Amygdala (tissue), 56 donors: ENCODE data around the gene RNF213.
A peak's percentile ranks its signal among the peaks of the same experiment; 100 is the strongest.

Experiments used
- DNase-seq, 56 donors: peaks; one replicate each; lab custom pipeline; 2025; lab: John Stamatoyannopoulos, UW

The RNF213 gene

DNA sequence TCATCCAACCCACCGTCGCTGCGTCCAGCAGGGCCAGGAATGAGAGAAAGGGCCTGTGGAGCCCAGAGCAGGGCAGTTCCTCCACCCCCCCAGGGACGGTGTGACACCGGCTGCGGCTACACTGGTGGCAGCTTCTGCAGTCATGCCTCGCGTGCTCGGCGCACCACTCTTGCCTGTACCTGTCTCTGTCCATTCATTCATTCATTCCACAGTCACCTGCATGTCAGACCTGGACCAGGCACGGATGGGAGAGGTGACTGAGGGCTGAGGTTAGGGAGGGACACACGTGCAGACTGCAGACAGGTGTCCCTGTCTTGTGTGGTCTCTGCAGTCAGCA, 181.6 kb downstream of the RNF213 start:
- DNase-seq, result no peak

DNA sequence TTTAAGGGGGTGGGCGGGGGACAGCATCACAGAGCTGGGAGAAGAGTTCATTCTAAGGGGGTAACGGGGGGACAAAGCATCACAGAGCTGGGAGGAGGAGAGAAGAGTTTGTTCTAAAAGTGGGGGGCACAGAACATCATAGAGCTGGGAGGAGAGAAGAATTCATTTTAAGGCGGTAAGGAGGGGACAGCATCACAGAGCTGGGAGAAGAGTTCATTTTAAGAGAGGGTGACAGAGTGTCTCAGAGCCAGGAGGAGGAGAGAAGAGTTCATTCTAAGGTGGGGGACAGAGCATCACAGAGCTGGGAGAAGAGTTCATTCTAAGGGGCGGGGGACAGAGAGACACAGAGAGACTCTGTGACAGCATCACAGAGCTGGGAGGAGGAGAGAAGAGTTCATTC, 182.1 kb downstream of the RNF213 start:
- DNase-seq, result no peak

DNA sequence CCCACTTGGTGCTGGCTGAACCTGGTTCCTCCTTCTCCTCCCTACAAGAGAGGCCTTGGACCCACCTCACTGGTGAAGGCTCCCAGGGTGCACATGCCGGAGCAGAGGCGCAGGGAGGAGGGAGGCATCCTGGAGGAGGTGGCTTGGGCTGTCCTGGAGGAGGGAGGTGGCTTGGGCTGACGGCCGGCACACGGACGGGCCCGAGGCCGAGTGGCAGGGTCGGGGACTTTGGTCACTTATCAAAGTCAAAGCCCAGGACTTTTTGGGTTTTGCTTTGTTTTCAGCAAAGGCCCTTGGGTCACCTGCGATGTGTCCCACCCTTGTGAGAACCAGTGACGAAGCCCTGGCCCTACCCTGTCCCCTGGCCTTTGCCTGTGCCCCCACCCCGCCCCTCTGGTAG, 182.8 kb downstream of the RNF213 start:
- no peak for DNase-seq

DNA sequence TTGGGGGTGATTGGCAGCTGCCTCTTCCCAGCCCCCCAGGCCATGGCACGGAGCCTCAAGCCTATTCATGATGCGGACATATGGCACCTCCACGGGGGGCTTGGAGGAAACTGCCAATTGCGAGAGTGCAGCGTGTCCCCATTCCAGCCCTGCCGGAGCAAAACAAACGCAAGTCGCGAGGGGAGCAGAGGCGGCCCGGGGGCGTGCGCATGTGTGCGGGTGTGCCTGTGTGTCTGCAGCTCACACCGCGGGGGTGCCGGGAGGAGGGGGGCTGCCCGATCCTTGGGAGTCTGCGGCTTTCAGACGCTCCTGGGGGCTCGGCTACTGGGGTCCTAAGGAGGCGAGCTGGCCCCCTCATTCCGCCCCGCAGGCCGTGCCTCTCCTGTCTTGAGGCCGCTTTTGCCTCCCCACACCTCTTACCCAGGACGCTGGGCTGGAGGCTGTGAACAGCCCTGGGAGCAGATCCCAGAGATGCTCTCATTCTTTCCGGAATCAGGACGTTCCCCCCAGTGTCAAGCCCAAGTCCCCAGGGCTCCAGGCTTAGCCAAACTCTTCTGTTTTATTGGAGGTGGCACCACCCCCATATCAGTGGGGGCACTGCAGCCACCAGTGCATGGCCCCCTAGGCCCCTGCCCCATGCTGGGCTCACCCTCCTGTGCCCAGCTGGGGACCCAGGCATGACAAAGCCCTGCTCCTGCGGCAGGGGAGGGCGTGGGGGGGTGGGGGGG, 183.4 kb downstream of the RNF213 start:
- peak in 1 of 56 donors; percentile 20 for DNase-seq

DNA sequence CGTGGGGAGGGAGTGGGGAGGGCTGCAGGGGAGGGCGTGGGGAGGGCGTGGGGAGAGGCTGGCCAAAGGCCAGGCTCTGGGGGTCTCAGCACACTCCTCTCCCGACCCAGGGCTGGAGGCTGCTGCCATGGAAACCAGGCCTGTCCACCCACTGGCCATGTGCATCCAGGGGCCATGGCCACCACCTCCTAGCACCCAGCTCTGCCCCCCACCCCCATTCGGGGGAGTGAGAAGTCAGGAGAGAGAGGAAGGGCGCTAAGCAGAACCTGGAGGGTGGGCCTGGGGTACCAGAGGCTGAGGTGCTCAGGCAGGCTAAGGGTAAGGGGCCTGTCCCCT, 184.0 kb downstream of the RNF213 start:
- DNase-seq, result no peak

DNA sequence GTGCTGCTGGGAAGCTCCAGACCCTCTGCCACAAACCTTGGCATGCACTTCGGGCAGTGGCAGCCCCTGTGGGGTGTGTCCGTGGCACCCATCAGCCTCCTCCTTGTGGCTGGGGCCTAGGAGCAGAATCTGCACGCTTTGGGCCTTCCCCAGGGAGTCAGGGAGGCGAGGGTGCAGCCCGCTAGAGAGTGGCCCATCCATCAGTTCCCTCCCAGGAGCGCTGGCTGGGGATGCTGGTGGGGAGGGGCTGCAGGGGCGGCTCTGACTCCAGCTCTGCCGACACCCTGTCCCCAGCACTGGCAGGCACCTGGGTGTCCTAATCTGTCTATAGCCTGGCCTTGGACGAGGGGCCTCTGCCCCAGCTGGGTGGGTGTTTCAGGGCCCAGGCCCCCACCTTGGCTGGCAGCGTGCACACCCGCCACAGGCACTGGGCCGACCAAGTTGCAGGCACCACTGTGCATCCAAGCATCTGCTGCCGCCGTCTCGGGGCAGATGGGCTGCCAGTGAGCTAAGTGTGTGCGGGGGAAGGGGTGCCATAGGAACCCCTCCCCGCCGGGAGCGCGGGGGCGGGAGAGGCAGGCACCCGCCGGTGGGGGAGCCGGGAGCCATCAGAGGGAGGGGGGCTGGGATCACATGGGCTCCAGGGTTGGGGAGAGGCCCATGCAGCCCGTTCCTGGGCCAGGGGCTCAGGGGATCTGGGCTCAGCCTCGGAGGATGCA, 184.5 kb downstream of the RNF213 start:
- DNase-seq, result peak in 25 of 56 donors; percentile 17 to 71 (median 50)

DNA sequence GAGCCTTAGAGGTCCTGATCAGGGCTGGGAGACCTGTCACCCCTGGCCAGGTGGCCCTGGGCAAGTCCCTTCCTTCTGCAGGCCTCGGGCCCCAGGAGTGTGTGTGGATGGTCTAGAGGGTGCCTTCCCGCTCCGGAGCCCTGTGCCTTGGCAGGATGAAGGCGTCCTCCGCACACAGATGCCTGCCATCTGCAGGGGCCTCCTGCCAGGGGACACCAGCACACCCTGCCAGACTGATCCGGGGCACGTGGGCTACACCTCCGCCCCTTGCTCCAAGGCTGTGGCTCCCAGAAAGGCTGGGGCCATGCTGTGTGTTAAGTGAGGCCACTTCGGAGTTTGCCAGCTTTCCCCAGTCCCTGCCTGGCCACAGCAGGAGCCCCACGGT, 185.1 kb downstream of the RNF213 start:
- DNase-seq, result peak in 5 of 56 donors; percentile 29 to 54 (median 44)

DNA sequence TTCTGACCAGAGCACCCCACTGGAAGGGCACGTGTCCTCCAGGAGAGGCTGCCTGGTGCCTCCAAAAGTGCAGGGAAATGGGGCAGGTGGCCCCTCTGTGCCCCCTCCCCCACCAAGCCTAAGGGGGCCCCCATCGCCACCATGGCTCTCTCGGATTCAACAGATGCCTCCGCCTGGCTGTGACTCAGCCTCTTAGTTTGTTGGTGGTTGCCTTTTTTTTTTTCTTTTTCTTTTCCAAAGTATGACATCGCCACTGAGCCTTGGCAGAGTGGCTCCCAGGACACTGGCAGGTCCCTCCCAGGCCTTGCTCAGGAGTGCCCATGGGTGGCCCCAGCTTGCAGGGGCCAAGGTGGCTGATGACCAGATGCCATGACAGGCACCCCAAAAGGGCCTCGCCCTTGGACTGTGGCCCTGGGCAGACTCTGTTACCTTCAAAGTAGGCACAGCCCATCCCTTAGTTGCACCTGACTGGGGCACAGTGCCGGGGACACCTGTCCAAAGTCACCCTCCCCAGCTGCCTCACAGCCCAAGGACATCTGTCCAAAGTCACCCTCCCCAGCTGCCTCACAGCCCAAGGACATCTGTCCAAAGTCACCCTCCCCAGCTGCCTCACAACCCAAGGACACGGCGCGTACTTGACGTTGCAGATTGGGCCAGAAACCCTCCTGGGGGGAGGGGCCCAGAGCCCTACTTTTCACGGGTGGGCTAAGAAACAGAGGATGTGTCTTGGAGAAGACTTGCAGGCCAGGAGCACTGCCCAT, 186.2 kb downstream of the RNF213 start:
- DNase-seq, result peak in 4 of 56 donors; percentile 22 to 51 (median 24)

DNA sequence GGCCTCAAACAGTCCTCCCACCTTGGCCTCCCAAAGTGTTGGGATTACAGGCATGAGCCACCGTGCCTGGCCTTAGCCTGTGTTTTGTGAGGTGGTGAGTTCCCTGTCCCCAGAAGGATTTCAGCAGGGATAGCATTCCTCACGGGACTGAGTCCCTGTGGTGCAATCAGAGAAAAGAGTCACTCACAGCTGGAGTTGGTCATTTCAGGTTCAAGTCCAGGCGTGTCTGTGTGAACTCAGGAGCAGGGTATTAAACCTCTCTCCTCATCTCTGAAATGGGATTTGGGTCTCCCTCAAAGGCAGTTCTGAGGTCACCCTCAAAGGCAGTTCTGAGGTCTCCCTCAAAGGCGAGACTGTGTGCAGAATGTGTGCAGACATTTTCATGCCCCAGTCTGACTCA, 187.1 kb downstream of the RNF213 start:
- no peak for DNase-seq
